ENCODE data around the gene SP7.
A peak's percentile ranks its signal among the peaks of the same experiment; 100 is the strongest.
"Not testable (repeated sequence)": the region's sequence is repeated elsewhere in the genome, so short reads cannot be mapped to it uniquely, and the experiment has no call there.

SP7 gene

GRCh38 chr12:53320352-53321195, 15.6 kb downstream of the SP7 start:
- no peak for DNase-seq

- DNase-seq: no peak
Measured at GRCh38 chr12:53313996-53314395, 22.2 kb downstream of the SP7 start.

- DNase-seq: no peak
Measured at GRCh38 chr12:53308276-53308675, 27.9 kb downstream of the SP7 start.

DNA sequence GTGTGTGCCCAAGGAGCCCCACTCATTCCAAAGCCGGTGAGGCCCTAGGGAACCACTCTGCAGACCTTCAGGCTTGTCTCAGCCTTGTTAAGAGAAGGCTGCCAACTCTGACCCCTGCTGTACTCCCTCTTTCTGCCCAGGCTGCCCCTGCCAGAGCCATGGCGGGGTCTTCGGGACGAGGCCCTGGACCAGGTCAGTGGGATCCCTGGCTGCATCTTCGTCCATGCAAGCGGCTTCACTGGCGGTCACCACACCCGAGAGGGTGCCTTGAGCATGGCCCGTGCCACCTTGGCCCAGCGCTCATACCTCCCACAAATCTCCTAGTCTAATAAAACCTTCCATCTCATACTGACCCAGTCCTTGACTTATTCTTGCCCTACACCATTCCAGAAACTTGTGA, 29.3 kb downstream of the SP7 start:
- no peak for DNase-seq

- no peak for DNase-seq
Measured at GRCh38 chr12:53302903-53303302, 33.3 kb downstream of the SP7 start.

GRCh38 chr12:53300187-53300586, 36.0 kb downstream of the SP7 start:
- DNase-seq: no peak

DNA sequence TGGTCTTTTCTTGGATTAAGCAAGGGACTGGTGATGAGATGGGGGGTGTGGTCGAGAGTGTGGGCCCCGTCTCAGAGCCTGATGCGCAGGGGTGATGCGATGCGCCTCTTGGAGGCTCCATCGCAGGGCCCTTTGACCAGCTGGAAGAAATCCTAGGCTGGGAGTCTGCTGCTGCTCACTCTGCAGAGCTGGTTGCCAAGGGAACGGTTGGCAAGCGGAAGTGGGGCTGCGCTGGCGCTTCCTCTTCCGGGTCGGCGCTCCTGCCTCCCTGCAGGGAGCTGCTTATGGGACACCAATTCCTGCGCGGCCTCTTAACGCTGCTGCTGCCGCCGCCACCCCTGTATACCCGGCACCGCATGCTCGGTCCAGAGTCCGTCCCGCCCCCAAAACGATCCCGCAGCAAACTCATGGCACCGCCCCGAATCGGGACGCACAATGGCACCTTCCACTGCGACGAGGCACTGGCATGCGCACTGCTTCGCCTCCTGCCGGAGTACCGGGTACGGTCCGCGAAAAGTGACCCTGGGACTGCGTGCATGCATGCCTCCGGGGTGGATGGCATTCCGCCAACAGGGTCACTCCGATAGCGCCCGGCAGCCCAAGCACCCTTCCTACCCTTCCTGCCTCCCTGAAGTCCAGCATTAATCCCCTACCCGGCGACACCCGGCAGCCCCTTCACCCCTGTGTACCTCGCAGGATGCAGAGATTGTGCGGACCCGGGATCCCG, 36.5 kb downstream of the SP7 start, which contains the start of gene MYG1:
TSS of gene MYG1 (plus strand) at position 242 of the 727 bp plus-strand sequence. CDS start at position 285, 43 bp downstream.
- DNase-seq: peak; percentile 86

GRCh38 chr12:53299101-53299453, 37.1 kb downstream of the SP7 start:
- DNase-seq: peak; percentile 67

DNA sequence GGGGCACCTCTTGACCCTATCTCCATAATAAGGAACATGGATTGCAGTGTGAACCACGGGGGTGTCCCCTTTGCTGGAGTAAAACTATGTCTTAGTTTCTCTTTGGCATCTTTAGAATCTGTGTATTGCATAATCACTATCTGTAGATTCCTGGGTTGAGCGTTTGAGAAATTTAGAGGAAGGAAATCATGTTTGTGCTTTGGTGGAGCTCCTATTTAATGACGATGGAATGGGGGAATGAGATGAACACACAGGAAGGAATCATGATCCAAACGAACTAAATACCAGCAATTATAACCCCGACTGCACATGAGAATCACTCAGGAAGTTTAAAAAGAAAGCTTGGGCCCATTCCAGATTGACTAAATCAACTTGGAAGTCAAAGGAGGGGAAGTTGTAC, 38.0 kb downstream of the SP7 start:
- peak; percentile 85 for DNase-seq

GRCh38 chr12:53297106-53297505, 39.0 kb downstream of the SP7 start:
- not testable (repeated sequence) for DNase-seq

GRCh38 chr12:53295891-53296219, 40.3 kb downstream of the SP7 start:
- no peak for DNase-seq

DNA sequence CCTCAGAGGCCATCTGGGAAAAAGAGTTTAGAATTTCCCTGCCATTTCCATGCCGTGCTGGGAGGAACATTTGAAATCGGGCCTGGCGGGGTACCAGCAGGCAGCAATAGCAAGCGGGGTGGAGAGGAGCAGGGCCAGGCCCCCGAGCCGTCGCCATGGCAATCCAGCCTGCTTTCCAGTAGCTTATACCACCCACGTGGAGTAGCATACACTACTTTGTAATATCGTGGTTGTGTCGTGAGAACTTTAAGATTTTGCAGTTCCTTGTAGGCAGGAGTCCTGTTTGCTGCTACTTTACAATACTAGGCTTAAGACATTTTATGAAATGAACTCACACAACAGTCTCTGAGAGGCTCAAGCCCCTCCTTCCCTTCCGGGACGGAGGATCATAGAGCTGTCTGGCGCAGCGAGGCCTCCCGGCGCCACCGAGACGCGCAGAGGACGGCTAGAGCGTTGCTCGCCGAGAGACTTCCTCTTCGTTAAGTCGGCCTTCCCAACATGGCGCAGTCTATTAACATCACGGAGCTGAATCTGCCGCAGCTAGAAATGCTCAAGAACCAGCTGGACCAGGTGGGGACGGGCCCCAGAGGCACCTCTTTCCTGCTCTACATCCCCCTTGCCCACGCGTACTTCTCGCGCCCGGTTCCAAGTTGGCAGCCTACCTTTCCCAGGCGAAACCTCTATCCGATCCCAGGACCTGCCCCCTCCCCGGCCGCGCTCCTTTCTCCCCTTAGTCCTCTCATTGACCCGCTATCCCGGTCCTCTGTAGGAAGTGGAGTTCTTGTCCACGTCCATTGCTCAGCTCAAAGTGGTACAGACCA, 40.9 kb downstream of the SP7 start, which contains the start of gene PFDN5:
TSS of gene PFDN5 (plus strand) at position 473 of the 821 bp plus-strand sequence. CDS start at position 499, 26 bp downstream.
- peak; percentile 85 for DNase-seq

DNA sequence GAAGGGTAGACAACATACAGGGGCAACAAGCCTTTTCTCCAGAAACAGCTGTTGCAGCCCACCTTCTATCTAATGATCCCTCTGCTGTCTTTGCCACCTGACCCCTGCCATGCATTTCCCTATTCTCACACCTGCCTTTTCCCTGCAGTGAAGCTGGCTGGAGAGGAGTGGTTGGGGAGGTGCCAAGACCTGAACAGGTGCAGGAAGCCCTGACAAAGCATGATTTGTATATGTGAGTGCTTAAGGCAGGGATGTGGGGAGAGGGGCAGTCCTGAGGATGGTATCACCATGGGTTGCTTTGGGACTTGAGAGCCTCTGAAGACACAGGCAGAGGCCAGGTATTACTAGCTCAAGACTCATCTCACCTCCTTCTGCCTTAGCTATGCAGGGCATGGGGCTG, 43.7 kb downstream of the SP7 start:
- no peak for DNase-seq

- no peak for DNase-seq
Measured at GRCh38 chr12:53290661-53291060, 45.5 kb downstream of the SP7 start.

DNA sequence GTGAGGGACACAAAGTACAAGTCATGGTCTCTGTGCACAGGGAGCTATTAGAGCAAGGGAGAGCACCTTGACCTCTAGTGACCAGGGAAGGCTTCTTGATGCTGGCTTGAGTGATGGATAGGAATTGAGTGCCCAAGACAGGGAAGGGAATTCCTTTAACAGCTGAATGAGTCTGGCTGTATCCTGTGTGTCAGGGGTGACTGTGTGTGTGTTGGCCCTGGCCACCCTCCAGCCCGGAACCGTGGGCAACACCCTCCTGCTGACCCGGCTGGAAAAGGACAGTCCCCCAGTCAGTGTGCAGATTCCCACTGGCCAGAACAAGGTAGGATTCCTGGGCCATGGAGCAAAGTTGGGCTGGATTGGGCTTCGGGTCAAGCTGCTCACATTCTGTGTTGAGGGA, 46.3 kb downstream of the SP7 start:
- no peak for DNase-seq

DNA sequence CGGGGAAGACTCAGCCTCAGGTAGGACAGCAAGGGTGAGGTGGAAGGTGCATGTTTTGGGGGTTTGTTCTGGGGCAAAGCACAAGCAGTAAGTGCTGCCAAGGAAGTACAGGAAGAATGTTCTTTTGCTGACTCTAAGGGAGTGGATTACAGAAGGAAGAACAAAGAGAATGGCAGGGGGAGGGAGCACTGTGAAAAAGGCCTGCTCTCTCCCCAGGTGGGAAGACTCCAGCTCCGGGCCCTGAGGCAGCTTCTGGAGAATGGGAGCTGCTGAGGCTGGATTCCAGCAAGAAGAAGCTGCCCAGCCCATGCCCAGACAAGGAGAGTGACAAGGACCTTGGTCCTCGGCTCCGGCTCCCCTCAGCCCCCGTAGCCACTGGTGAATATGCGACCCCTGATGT, 47.8 kb downstream of the SP7 start:
- DNase-seq: no peak

DNA sequence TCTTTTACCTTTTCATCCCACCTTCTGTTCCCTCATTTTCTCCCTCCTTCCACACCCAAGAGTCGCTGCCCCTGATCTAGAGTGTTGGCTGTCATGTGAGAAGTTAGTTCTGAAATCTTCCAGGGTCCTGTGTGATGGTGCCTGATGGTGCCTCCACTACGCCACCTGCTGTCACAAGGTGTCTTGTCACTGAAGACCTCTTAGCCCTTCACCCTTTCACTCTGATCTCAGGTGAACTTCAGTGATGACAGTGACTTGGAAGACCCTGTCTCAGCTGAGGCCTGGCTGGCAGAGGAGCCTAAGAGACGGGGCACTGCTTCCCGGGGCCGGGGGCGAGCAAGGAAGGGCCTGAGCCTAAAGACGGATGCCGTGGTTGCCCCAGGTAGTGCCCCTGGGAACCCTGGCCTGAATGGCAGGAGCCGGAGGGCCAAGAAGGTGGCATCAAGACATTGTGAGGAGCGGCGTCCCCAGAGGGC, 48.4 kb downstream of the SP7 start:
- peak; percentile 49 for DNase-seq

DNA sequence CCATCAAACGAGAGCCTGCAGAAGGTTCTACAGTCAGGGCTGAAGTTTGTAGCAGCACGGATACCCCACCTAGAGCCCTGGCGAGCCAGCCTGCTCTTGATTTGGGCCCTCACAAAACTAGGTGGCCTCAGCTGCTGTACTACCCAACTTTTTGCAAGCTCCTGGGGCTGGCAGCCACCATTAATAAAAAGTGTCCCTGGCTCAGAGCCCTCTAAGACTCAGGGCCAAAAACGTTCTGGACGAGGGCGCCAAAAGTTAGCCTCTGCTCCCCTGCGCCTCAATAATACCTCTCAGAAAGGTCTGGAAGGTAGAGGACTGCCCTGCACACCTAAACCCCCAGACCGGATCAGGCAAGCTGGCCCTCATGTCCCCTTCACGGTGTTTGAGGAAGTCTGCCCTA, 49.7 kb downstream of the SP7 start:
- DNase-seq: no peak

GRCh38 chr12:53279888-53280498, 56.2 kb downstream of the SP7 start:
- DNase-seq: no peak

- no peak for DNase-seq
Measured at GRCh38 chr12:53279283-53279869, 56.8 kb downstream of the SP7 start.

DNA sequence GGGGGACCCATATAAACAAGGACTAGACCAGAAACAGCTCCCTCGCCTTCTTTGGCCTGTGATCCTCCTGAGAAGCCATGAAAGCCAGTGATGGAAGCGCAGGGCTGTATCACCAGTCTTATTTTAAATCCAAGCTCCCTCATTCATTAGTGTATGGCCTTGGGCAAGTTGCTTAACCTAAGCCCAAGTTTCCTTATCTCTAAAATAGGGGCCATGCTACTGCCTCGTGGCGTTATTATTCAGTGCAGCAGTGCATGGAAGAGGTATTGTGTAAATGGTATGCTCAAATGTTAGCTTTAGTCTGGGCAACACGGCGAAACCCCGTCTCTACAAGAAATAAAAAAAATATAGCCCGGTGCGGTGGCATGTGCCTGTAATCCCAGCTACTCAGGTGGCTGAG, 58.2 kb downstream of the SP7 start:
- DNase-seq: no peak
